Liver (tissue), 9 donors: ENCODE measurements around the gene DDX54. TPM values are rescaled to one million over a fixed set of nuclear protein-coding genes. Genes with fewer than 3 reads are reported as not detected.

Source experiments
- DNase-seq: peaks from one replicate; pipeline ENCODE4 v3.0.0-alpha.2; 2017; ENCODE audit warnings: low spot score
- H3K27ac ChIP-seq, 2 donors: one replicate each; pipeline ENCODE4 v1.7.0; 2013; ENCODE audit warnings: inconsistent platforms in 2 of 2, low read length in 2 of 2, control low read depth in 1 of 2, low read depth in 1 of 2, mild to moderate bottlenecking in 1 of 2
- H3K27me3 ChIP-seq, 4 donors: one replicate each; pipeline versions ENCODE4 v1.6.1 to v1.7.0; 2013; ENCODE audit warnings: low read length in 3 of 4, inconsistent platforms in 1 of 4, mild to moderate bottlenecking in 1 of 4, moderate library complexity in 1 of 4; ENCODE audit not compliant: control insufficient read depth in 4 of 4, insufficient read depth in 4 of 4
- H3K36me3 ChIP-seq, 4 donors: one replicate each; pipeline versions ENCODE4 v1.6.1 to v1.7.0; 2013; ENCODE audit warnings: low read length in 3 of 4, mild to moderate bottlenecking in 3 of 4, low read depth in 1 of 4, moderate library complexity in 1 of 4; ENCODE audit not compliant: control insufficient read depth in 4 of 4, insufficient read depth in 3 of 4
- H3K4me1 ChIP-seq, 4 donors: one replicate each; pipeline versions ENCODE4 v1.6.1 to v1.7.0; 2013; ENCODE audit warnings: low read length in 3 of 4, mild to moderate bottlenecking in 3 of 4, moderate library complexity in 1 of 4; ENCODE audit not compliant: control insufficient read depth in 4 of 4, insufficient read depth in 4 of 4
- H3K4me3 ChIP-seq, 3 donors: one replicate each; pipeline versions ENCODE4 v1.6.1 to v1.7.0; 2013; ENCODE audit warnings: low read length in 3 of 3, control low read depth in 1 of 3, low read depth in 1 of 3, mild to moderate bottlenecking in 1 of 3
- H3K9ac ChIP-seq, 2 donors: one replicate each; pipeline ENCODE4 v1.7.0; 2013; ENCODE audit warnings: low read length in 2 of 2, mild to moderate bottlenecking in 2 of 2, moderate library complexity in 2 of 2, control low read depth in 1 of 2, low read depth in 1 of 2
- H3K9me3 ChIP-seq, 4 donors: one replicate each; pipeline versions ENCODE4 v1.6.1 to v1.7.0; 2013; ENCODE audit warnings: low read length in 3 of 4; ENCODE audit not compliant: control insufficient read depth in 4 of 4
- EGR1 ChIP-seq, 2 donors: IDR thresholded peaks; 2 replicates each; pipeline ENCODE4 v1.6.1; 2016 to 2018; ENCODE audit warnings: antibody characterized with exemption in 2 of 2, low read depth in 2 of 2
- FOXA1 ChIP-seq: IDR thresholded peaks from 2 replicates; pipeline ENCODE4 v1.6.1; 2016; ENCODE audit warnings: antibody characterized with exemption
- GABPA ChIP-seq, 2 donors: IDR thresholded peaks in 1 of 2; conservative IDR thresholded peaks in 1 of 2; 2 replicates each; pipeline ENCODE4 v1.6.1; 2016; ENCODE audit warnings: antibody characterized with exemption in 2 of 2, mild to moderate bottlenecking in 1 of 2, moderate library complexity in 1 of 2
- HNF4A ChIP-seq, 2 donors: conservative IDR thresholded peaks; 2 replicates each; pipeline ENCODE4 v1.6.1; 2016; ENCODE audit warnings: antibody characterized with exemption in 2 of 2, mild to moderate bottlenecking in 2 of 2
- HNF4G ChIP-seq: IDR thresholded peaks from 2 replicates; pipeline ENCODE4 v1.6.1; 2016; ENCODE audit warnings: antibody characterized with exemption
- JUND ChIP-seq, 2 donors: IDR thresholded peaks; 2 replicates each; pipeline ENCODE4 v1.6.1; 2016; ENCODE audit warnings: antibody characterized with exemption in 2 of 2
- NR2F2 ChIP-seq: IDR thresholded peaks from 2 replicates; pipeline ENCODE4 v1.6.1; 2016; ENCODE audit warnings: antibody characterized with exemption
- RAD21 ChIP-seq, 2 donors: IDR thresholded peaks; 2 replicates each; pipeline ENCODE4 v1.6.1; 2016; ENCODE audit warnings: antibody characterized with exemption in 2 of 2, mild to moderate bottlenecking in 2 of 2
- RXRA ChIP-seq, 2 donors: IDR thresholded peaks; 2 replicates each; pipeline ENCODE4 v1.6.1; 2017 to 2018; ENCODE audit warnings: antibody characterized with exemption in 2 of 2, mild to moderate bottlenecking in 1 of 2
- SP1 ChIP-seq: IDR thresholded peaks from 2 replicates; pipeline ENCODE4 v1.6.1; 2018; ENCODE audit warnings: antibody characterized with exemption, mild to moderate bottlenecking
- TAF1 ChIP-seq: conservative IDR thresholded peaks from 2 replicates; pipeline ENCODE4 v1.6.1; 2016; ENCODE audit warnings: antibody characterized with exemption, mild to moderate bottlenecking
- YY1 ChIP-seq: IDR thresholded peaks from 2 replicates; pipeline ENCODE4 v1.6.1; 2016; ENCODE audit warnings: antibody characterized with exemption, mild to moderate bottlenecking
- WGBS: extraction: QIAGEN DNeasy Blood & Tissue Kit; methylation state at CpG from one replicate; pipeline ENCODE4 v1.1.7; 2013; 5-methylcytosine and 5-hydroxymethylcytosine counted together
- polyA plus RNA-seq, 2 donors: library from polyadenylated mRNA; stranded (reverse) in 1 of 2; unstranded in 1 of 2; fragments of 200-250 nt in 1 of 2; fragments of >200 nt in 1 of 2; fragmentation: Nextera tagmentation in 1 of 2; extraction: Ambion mirVana in 1 of 2; gene quantifications; one replicate each; pipeline versions ENCODE4 v1.2.1 to v1.2.3, GENCODE V29; 2013 to 2015
- total RNA-seq, 2 donors: library from RNA; depleted of rRNA; stranded (reverse); fragments of >200 nt; gene quantifications; one replicate each; pipeline ENCODE4 v1.2.3, GENCODE V29; 2014
- TF ChIP-seq, protein P1 (sequence below): IDR thresholded peaks from 2 replicates; pipeline ENCODE4 v1.6.1; 2016; ENCODE audit warnings: antibody characterized with exemption
- TF ChIP-seq, protein P2 (sequence below): fragments of 150-350 bp; IDR thresholded peaks from 2 replicates; pipeline ENCODE4 v1.5.1; 2017; ENCODE audit warnings: improper control_type of control experiment, low read depth, low read length; ENCODE audit not compliant: missing input control
- TF ChIP-seq, protein P3 (sequence below): IDR thresholded peaks from 2 replicates; pipeline ENCODE4 v1.6.1; 2016; ENCODE audit warnings: antibody characterized with exemption
- TF ChIP-seq, protein P4 (sequence below): IDR thresholded peaks from 2 replicates; pipeline ENCODE4 v1.6.1; 2016; ENCODE audit warnings: antibody characterized with exemption
- TF ChIP-seq, protein P5 (sequence below): IDR thresholded peaks from 2 replicates; pipeline ENCODE4 v1.6.1; 2016; ENCODE audit warnings: antibody characterized with exemption, mild to moderate bottlenecking
- donor health status: healthy.
- donor health status: healthy.
- donor health status: healthy.
- donor health status: healthy.
- donor health status: healthy.

DDX54 gene
- total and polyA plus RNA-seq, 4 donors, result 20.2 to 28.4 (median 21.6) TPM

DNA sequence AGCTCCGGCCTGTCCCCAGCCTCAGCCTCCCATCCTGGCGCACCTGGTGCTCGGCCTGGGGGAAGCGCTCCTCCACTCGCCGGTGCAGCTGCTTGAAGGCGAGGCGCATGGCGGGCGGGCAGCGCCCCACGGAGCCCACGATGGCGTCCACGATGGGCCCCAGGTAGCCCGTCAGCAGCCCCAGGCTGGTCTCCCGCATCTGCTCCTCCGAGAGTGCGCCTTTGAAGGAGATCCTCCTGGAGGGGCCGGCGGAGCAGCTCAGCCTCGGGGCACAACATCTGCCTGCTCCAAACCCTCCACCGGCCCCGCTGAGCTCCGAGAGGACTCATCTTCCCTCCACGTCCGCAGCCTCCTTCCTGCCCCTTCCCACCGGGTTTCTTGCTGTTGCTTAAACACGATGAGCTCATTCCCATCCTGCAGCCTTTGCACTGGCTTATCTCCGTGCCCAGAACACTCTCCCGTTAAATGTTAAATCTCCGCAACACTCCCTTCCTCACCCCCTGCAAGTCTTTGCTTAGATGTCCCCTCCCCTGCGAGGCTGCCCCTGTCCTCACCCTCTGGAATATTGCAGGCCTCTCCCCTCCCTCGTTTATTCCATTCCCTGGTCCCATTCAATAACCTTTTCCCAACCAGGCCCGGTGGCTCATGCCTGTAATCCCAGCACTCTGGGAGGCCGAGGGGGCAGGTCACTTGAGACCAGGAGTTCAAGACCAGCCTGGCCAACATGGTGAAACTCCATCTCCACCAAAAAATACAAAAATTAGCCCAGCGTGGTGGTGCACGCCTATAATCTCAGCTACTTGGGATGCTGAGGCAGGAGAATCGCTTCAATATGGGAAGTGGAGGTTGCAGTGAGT, 73.0 kb downstream of the DDX54 start:
- Histone ChIP-seq H3K9me3 (no peaks in the 10 kb centered on the region), H3K4me1 (no peaks in the 10 kb centered on the region), H3K27ac (no peak overlapping the region), H3K4me3 (no peak overlapping the region), H3K9ac (no peak overlapping the region), H3K27me3 (no peaks in the 10 kb centered on the region), H3K36me3 (no peaks in the 10 kb centered on the region)
- TF ChIP-seq, protein P1, sequence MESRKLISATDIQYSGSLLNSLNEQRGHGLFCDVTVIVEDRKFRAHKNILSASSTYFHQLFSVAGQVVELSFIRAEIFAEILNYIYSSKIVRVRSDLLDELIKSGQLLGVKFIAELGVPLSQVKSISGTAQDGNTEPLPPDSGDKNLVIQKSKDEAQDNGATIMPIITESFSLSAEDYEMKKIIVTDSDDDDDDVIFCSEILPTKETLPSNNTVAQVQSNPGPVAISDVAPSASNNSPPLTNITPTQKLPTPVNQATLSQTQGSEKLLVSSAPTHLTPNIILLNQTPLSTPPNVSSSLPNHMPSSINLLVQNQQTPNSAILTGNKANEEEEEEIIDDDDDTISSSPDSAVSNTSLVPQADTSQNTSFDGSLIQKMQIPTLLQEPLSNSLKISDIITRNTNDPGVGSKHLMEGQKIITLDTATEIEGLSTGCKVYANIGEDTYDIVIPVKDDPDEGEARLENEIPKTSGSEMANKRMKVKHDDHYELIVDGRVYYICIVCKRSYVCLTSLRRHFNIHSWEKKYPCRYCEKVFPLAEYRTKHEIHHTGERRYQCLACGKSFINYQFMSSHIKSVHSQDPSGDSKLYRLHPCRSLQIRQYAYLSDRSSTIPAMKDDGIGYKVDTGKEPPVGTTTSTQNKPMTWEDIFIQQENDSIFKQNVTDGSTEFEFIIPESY, result no peak
- TF ChIP-seq EGR1 (IDR thresholded peaks at IDR 0.05; ENCODE audit: low read depth in 2 of 2) (no peak), HNF4A (conservative IDR thresholded peaks at IDR 0.05) (no peak), NR2F2 (no peak), FOXA1 (no peak), RXRA (IDR thresholded peaks at IDR 0.05) (no peak), SP1 (no peak), JUND (IDR thresholded peaks at IDR 0.05) (no peak), YY1 (no peak), HNF4G (no peak), TAF1 (no peak), GABPA (IDR thresholded peaks at IDR 0.05 in 1 of 2, conservative IDR thresholded peaks at IDR 0.05 in 1 of 2) (no peak), RAD21 (IDR thresholded peaks at IDR 0.05) (no peak)
- TF ChIP-seq, protein P2, sequence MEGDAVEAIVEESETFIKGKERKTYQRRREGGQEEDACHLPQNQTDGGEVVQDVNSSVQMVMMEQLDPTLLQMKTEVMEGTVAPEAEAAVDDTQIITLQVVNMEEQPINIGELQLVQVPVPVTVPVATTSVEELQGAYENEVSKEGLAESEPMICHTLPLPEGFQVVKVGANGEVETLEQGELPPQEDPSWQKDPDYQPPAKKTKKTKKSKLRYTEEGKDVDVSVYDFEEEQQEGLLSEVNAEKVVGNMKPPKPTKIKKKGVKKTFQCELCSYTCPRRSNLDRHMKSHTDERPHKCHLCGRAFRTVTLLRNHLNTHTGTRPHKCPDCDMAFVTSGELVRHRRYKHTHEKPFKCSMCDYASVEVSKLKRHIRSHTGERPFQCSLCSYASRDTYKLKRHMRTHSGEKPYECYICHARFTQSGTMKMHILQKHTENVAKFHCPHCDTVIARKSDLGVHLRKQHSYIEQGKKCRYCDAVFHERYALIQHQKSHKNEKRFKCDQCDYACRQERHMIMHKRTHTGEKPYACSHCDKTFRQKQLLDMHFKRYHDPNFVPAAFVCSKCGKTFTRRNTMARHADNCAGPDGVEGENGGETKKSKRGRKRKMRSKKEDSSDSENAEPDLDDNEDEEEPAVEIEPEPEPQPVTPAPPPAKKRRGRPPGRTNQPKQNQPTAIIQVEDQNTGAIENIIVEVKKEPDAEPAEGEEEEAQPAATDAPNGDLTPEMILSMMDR, result no peak
- TF ChIP-seq, protein P3, sequence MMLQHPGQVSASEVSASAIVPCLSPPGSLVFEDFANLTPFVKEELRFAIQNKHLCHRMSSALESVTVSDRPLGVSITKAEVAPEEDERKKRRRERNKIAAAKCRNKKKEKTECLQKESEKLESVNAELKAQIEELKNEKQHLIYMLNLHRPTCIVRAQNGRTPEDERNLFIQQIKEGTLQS, result no peak
- TF ChIP-seq, protein P4, sequence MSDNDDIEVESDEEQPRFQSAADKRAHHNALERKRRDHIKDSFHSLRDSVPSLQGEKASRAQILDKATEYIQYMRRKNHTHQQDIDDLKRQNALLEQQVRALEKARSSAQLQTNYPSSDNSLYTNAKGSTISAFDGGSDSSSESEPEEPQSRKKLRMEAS, result no peak
- TF ChIP-seq, protein P5, sequence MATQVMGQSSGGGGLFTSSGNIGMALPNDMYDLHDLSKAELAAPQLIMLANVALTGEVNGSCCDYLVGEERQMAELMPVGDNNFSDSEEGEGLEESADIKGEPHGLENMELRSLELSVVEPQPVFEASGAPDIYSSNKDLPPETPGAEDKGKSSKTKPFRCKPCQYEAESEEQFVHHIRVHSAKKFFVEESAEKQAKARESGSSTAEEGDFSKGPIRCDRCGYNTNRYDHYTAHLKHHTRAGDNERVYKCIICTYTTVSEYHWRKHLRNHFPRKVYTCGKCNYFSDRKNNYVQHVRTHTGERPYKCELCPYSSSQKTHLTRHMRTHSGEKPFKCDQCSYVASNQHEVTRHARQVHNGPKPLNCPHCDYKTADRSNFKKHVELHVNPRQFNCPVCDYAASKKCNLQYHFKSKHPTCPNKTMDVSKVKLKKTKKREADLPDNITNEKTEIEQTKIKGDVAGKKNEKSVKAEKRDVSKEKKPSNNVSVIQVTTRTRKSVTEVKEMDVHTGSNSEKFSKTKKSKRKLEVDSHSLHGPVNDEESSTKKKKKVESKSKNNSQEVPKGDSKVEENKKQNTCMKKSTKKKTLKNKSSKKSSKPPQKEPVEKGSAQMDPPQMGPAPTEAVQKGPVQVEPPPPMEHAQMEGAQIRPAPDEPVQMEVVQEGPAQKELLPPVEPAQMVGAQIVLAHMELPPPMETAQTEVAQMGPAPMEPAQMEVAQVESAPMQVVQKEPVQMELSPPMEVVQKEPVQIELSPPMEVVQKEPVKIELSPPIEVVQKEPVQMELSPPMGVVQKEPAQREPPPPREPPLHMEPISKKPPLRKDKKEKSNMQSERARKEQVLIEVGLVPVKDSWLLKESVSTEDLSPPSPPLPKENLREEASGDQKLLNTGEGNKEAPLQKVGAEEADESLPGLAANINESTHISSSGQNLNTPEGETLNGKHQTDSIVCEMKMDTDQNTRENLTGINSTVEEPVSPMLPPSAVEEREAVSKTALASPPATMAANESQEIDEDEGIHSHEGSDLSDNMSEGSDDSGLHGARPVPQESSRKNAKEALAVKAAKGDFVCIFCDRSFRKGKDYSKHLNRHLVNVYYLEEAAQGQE, result no peak
- 77% methylated on average over 39 of the region's 39 CpGs for WGBS
- no peak for DNase-seq
